Activated effector memory CD4-positive, alpha-beta T cell treated with Interleukin-2 at 50 U/mL for 16 hours (primary cell): ENCODE data around the gene ZDHHC7.

Source experiments
- DNase-seq: peaks from one replicate; pipeline ENCODE4 v3.0.0-alpha.2; 2020

ZDHHC7 gene

DNA sequence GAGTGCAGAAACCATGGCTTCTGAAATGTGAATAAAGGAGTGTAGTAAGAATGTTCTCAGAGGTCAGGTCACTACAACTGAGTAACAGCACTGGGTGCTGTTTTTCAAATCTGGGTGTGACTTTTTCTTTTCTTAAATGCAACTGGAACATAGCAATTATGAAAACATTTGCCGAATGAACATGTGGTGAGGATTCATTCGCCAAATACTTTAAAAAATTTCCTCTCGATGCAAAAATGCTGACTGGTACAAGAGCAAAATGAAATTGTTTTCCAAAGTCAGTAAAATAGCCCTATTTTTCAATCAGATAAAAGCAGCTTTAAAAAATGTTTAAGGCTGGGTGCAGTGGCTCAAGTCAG is 18.6 kb downstream of the ZDHHC7 start:
- no peak for DNase-seq

DNA sequence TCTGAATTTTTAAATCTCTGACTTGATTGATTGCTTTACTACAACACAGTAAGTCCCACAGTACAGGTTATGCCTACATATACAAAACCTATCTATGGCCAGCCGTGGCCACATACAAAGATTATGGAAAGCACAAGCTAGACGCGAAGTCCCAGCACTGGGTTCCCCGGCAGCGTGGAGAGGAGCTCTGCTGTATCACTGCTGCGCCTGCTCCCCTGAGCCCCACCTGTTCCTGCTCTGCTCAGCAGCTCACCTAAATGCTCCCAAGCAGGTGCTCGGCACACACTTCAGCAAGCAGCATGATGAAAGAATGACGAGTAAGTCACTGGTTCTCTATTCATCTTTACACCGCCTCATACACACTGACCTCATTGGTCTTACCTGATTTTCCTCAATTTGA is 20.6 kb downstream of the ZDHHC7 start:
- DNase-seq: no peak

DNA sequence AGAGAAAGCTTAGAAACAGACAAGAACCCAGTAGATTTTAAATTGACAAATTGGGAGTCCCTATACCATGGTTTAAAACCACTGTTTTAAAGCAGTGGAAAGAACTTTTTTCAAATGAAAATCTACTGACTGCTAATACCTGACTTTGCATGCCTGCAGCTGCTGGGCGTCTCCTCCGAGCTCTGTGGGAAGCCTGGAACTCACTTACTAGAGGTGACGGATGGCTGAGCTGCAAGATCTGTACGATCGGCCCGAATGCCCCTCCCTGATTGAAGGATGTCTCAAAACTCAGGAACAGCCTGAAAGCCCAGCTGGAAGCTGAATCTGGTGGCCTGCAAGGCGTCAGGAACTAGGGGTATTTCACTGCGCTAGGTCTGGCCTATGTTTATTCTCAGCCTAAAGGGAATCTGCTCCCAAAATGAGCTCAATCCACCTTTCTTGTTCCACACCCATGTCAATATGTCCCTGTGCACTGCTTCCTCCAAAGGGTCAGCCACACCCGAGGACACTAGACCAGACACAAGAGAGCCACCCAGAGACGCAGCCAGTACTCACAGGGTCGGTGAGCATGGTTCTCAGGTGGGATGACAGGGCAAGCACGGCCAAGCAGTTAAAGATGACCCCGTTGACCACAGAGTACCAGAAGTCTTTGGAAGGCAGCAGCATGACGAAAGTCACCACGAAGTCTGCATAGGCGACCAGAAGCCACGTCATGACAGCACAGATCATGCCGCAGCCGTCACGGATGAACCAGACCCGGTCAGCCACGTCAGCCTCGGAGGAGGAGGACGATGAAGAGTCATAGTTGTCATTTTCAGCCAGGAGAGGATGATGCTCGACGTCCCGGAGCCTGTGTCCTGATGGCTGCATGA is 21.4 kb downstream of the ZDHHC7 start:
- no peak for DNase-seq

DNA sequence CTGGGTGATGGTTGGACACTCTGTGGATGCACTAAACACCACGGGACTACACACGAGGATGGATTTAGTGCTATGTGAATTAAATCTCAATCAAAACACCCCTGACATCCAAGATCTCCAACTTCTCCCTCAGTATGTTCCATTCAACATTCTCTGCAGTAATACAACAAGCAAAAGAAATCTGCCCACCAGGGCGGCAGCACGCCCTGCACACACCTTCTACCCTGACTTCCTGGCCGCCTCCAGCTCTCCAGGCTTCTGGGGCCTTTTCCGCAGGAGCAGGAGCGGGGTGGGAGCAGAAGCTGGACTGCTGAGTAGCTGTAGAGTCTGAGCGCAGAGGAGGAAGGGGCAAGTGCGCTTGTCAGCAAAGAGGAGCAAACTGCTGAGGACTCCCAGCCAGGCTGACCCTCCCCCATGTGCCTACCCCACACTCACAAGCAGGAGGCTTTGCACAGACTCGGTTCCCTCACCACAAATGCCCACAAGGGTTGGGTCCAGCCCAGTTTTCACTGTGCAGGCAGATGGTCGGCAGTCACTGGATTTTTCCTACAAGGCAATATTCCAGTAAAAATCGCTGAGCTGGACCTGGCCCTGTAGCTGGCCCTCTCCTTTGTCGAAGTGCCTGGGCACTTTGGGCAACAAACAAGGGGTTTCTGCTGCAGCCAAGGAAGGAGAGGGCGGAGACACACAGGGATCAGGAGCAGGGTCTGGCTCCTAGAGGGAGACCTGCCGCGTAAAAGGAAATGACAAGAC is 22.8 kb downstream of the ZDHHC7 start:
- no peak for DNase-seq

DNA sequence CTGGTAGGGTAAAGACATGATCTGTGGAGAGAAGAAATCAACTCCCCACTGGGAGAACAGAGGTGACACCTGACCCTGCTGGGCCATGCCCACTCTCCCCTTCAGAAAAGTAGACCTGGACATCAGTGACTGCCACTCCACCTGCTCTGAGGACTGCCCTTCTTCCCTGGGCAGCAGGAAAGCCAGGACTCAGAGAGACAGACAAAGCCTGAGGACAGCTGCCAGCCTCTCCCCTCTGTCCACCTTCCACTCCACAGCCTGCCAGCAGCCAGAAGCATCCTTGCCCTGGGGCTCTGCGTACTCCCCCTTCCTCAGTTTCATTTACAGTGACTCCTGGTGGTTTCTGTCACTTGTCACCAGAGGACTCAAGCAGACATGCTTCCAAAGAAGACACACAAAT is 24.5 kb downstream of the ZDHHC7 start:
- DNase-seq: no peak

DNA sequence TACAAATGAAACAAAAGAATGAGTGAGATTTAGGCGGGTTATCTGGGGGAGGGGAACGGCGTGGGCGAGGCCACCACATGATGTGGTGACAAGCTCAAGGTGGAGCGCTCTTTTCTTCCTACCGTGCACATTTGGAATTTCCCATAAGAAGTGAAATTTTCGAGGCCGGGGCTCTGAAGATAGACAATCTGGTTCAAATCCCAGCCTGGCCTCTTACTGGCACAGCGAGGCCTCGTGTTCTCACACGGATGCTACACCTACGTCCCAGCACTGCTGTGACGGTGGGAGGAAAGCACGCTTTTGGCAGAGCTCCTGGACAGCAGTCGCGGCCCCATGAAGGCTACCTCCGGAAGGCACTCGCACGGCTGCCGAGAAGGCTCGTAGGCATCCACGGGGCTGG is 25.2 kb downstream of the ZDHHC7 start:
- no peak for DNase-seq

DNA sequence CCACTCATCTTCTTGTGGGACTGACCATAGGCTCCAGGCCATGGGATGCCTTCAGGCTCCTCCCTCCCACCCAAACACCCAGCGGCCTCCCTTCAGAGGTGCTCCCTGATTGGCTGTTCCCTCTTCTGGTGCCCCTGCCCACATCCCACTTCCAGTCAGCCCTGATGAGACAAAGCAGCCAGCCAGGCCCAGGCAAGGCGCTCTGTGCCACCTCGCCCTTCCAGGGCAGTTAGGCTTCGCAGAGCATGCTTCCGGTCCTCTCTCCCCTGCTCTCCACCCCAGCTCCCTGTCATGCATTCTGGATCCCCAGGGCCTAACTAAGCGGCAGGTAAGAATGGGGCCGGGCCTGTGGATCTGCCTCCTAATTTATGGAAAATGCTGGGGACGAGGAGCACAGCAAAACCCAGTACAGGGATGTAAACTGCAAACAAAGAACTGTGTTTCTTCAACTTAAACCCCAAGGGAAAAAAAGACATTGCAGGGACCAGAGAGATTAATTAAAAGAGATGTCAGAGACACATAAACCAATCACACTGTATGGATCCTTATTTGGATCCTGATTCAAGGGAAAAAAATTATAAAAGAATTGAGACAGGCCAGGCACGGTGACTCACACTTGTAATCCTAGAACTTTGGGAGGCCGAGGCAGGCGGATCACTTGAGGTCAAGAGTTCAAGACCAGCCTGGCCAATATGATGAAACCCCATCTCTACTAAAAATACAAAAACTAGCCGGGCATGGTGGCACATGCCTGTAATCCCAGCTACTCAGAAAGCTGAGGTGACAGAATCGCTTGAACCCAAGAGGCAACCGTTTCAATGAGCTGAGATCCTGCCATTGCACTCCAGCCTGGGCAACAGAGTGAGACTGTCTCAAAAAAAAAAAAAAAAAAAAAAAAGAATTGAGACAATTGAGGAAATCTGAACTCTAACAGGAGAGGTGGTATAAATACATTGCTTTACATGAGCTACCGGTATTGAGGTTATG is 26.0 kb downstream of the ZDHHC7 start:
- DNase-seq: no peak

DNA sequence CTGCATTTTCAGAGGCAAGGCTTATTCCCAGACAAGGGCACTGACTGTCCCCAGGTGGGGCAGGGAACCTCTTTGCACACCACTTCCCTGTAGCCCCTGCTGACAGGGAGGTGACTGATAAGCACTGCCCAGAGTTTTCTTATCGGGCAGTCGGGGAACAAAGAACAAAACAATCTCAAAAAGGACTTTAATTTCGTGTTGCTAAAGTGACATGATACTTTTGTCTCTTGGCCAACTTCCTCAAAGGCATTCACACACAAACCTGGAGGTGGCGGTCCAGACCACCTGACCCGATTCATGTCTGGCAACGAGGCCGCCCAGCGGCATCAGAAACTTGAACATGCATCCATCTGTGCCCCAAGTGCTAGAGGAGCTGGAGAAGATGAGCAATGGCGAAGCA is 28.9 kb downstream of the ZDHHC7 start:
- no peak for DNase-seq

DNA sequence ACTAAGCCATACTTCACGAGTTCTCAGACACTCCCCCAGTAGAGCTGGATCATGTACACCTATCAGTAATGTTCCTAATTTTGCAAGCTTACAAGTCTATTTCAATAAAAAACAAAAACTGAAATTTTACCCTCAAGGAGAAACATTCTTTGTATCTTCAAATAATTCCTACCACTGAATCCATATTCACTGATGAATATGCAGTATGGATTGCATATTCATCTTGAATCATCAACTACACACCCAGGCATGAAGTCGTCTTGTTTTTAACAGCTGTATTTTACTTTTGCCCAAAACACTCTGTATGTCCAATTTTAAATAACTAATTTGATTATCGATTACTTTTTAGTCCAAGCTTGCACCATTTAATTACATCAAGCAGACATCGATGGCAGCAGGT is 31.8 kb downstream of the ZDHHC7 start:
- no peak for DNase-seq

DNA sequence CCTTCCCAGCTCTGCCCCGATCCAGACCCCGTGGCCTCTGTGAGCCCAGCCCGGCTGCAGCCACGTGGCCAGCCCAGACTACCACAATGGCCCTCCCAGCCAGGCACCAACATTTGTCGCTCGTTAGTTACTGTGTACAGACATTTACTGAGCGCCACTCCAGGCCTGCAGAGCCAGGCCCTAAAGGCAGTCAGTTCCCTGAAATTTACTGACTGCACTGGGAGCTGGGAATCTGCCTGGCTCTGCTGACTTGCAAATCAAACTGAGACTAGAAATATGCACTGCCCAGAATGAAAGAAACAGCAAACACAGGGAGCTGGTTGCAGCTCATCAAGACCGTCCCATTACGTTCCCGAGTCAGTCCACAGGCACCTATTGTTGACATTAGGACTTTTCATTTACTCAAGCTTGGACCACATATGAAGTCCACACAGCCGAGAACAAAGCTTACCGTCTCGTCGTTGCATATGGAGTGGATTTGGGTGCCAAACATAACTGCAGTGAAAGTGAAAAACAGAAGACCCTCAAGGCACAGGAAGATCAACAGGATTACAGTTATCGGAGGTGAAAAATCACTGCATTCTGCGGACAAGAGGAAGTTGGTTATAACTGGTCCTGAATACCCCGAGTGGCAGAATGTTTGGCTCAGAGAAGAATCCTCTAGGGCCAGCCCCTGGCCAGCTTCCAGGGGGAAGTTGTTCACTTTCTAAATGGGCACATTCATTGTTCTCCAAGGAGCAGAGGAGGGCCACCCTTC is 34.5 kb downstream of the ZDHHC7 start:
- DNase-seq: no peak

DNA sequence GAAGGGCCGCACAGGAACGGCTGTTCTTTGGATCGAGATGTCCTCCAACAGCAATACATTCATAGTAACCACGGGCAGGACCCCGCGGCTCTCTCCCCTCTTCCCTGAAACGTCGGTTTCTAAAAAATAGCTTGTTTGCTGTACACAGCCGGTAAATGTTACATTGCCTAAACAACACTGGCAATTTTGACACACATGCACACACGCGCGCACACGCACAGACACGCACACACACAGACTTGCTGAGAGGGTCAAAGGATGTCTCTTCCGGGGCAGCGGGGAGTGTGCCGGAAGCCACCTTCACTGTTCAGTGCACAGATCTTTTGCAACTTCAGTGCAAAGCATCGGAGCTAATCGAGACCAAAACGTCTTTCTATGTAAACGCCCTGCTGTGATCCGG is 35.8 kb downstream of the ZDHHC7 start:
- DNase-seq: no peak

DNA sequence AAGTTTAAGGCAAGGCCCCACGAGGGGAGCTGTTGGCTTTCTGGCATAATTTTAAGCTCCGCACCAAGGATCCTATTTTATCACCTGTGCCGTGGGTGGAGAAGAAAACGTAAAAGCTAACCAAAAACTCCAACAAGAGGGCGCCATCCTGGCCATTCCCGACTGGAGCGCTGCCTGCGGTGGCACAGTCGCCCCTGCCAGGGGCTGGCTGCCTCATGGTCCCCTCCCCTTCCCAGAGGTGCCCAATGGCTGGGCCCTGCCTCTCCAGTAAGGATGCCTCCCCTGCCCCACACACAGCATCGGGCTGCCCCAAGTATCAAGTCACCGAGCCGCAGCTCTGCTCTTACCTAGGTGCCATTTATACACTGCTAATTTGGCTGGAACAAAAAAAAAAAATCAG is 36.3 kb downstream of the ZDHHC7 start:
- DNase-seq: no peak

DNA sequence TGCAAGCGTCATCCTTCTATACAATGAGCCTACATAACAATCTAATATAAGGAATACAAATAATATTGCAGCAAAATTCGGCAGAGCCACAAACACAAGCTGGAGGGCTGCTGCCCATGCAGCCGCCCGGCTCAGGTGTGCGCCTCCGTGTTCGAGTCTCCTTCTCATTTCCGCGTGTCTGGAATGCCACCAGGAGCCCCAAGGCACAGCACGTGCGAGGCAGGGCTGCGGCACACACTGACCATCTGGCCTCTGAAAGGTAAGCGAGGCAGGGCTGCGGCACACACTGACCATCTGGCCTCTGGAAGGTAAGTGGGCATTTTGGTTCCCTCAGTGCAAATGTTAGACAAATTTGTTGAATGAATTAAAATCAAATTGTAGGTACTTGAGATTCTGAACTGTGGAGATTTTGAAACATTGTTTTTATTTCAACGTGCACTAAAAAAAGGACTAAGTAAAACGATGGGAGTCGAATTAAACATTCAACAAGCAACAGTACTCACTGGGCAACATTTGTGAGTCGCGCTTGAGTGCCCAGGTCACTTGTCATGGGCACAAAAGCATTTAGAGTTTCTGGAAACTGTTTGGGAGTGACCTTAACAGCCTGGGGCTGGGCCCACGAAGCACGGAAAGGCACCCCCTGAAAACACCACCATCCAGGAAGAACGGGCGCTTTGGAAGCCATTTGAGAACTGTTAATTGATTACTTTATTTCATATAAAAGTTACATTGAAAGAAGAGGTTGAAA is 37.4 kb downstream of the ZDHHC7 start:
- DNase-seq: no peak

DNA sequence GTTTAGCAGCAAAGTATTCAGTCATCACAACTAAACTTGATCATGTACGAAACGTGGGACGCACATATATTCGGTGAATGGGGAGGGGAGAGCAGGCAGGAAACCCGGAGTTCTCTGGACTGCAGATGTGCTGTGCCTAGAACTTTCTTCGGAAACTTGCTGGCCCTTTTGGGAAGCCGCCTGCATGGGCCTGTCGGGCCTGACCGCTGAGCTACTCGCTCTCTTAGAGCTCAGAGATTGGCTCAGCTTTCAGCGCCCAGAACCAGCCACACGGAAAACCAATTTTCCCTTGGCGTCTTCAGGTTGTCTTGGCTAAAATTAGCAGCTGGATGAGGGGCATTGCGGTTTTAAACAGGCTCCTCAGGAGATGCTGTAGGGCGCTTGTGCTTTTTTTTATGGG is 38.1 kb downstream of the ZDHHC7 start:
- DNase-seq: no peak

DNA sequence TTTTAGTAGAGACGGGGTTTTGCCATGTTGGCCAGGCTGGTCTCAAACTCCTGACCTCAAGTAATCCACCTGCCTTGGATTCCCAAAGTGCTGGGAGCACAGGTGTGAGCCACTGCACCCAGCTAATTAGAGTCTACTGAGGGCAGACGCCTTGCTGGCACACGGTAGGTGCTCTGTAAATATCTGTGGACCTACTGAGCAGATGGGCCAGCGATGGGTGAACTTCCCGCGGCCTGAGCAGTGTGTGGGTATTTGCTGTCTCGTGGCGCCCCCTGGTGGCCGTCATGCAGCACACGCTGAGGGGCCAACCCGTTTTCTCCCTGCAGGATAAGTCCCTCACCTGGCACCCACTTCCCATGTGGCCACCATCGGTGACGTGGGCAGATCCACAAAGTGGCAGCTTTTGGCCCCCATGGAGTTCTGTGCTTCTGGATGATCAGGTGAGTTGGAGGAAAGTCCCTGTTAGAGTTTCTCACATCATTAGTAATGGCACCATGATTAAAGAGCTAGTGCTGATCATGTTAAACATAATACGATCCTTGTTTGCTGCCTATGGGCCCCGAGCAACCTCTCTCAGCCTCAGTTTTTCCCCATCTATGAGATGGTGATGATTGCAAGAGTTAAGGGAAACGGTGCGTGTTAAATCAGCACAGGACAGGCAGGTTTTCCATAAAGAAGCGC is 40.7 kb downstream of the ZDHHC7 start:
- DNase-seq: peak; percentile 65

DNA sequence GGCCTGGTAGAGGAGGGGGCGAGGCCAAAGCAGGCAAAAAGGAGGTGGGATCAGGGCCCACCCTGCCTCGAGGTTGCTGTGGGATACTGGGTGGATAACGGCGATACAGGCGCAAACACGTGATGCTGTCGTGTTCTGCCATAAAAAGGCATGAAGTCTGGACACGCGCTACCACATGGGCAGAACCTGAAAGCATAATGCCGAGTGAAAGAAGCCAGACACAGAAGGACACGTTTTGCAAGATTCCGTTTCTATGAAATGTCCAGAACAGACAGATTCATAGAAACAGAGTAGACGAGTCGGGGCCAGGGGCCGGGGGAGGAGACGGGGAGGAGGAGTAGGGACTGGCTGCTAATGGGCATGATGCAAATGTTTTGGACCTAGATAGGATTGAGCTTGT is 43.5 kb downstream of the ZDHHC7 start:
- DNase-seq: no peak

DNA sequence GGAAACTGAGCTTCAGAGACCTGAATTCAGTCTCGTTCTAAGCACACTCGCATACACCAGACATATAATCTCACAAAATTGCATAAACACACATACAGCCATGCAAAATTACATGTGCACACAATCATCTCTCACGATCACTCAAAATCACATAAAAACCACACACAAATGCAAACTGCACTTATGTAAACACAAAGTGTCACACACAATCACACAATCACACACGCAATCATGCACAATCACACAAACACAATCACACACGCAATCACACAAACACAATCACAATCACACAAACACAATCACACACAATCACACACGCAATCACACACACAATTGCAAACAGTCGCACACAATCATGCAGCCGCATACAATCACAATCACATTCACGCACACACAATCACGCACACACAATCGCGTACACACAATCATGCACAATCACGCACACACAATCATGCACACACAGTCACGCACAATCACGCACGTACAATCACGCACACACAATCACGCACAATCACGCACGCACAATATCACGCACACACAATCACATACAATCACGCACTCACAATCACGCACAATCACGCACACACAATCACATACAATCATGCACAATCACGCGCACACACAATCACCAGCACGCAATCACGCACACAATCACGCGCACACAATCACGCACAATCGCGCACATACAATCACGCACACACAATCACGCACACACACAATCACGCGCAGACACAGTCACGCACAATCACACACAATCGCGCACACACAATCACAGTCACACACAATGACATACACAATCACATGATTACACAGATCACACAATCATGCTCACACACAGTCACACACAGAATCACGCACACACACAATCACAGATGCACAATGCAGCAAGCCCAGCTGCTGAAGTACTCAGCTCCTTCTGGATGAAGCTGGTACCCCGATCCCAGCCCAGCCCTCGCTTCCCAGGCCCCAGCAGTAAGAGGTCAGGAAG is 45.6 kb downstream of the ZDHHC7 start:
- no peak for DNase-seq

DNA sequence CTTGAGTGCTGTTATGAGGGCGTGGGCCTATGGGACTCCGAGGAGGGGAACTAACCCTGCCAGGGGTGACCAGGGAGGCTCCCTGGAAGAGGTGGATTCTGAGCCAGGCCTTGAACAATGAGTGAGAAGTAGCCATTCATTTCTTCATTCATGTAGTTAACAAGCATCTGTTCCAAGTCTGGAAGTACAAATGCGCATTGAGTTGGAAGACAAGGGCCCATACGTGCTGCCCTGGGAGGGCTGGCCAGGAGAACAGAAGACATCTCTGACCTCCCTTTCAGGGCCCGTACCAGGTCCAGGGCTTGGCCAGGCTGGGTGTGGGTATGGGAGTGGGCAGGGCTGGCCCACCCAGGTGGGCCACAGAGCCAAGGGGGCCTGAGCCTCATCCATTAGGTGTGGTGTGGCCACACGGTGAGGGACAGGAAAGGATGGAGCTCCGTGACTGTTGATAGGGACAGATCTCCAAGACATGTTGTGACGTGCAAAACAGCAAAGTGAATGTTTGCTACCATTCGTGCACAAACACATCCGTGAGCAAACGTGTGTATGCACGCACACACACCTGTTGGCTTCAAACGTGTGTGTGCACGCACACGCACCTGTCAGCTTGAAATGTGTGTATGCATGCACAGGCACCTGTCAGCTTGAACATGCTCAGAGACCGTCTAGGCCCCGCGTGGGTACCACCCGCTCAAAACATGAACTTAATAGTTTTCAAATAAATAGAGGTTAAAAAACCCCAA is 46.8 kb downstream of the ZDHHC7 start:
- no peak for DNase-seq

DNA sequence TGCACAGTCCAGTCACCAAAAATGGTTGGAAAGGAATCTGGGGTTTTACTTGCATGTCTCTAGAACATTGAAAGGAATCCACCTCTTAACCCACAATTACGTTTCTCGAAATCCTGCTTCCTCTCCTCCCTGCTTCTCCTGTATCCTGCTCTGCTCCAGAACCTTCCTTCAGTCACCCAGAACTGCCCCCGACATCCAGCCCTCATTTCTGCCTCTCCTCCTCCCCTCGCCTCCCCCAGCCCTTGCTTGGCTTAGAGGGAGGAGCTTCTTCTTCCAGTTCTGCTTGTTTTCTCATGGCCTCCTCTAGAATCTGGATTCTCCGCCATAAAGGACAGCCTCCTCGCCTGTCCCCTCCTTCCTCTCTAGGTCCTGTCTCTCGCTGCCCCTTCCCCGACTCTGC is 48.3 kb downstream of the ZDHHC7 start:
- no peak for DNase-seq
